Common myeloid progenitor, CD34-positive (primary cell): ENCODE measurements around the gene ZNF385A.

Experiments used
- CTCF ChIA-PET: fragments of 350-600 bp; sonication (Branson Sonifier 250); formaldehyde crosslinking; loops from one replicate; lab custom pipeline; 2021; ENCODE audit warnings: antibody characterized with exemption; lab: Charles Lee
- POLR2A ChIA-PET: fragments of 350-600 bp; sonication (Branson Sonifier 250); formaldehyde crosslinking; loops from one replicate; lab custom pipeline; 2021; ENCODE audit warnings: antibody characterized with exemption; lab: Charles Lee
- DNase-seq, 3 donors: peaks; one replicate each; pipeline versions ENCODE4 v3.0.0 to v3.0.0-alpha.2; 2013
- H3K27ac ChIP-seq, 2 experiments: 1 replicate in 1 of 2; 2 replicates in 1 of 2; pipeline ENCODE4 v1.7.0; 2013; ENCODE audit warnings: inconsistent platforms in 2 of 2, low read length in 2 of 2, mild to moderate bottlenecking in 2 of 2, low read depth in 1 of 2, moderate library complexity in 1 of 2; ENCODE audit not compliant: severe bottlenecking in 2 of 2, insufficient read depth in 1 of 2, poor library complexity in 1 of 2
- H3K27me3 ChIP-seq, 5 experiments: replicated peaks in 2 of 5; 1 replicate in 3 of 5; 2 replicates in 2 of 5; pipeline versions ENCODE4 v1.6.1 to v1.7.0; 2013; ENCODE audit warnings: low read length in 4 of 5, mild to moderate bottlenecking in 2 of 5, moderate library complexity in 2 of 5, inconsistent platforms in 1 of 5; ENCODE audit not compliant: insufficient read depth in 5 of 5, control insufficient read depth in 4 of 5
- H3K36me3 ChIP-seq, 4 experiments: 1 replicate in 2 of 4; 2 replicates in 2 of 4; pipeline versions ENCODE4 v1.6.1 to v1.7.0; 2013; ENCODE audit warnings: low read length in 3 of 4, control low read depth in 1 of 4, mild to moderate bottlenecking in 1 of 4; ENCODE audit not compliant: control insufficient read depth in 4 of 4, insufficient read depth in 4 of 4
- H3K4me1 ChIP-seq, 4 experiments: 1 replicate in 3 of 4; 2 replicates in 1 of 4; pipeline versions ENCODE4 v1.6.1 to v1.7.1; 2013; ENCODE audit warnings: low read length in 3 of 4, mild to moderate bottlenecking in 3 of 4, control low read depth in 1 of 4, inconsistent platforms in 1 of 4, moderate library complexity in 1 of 4; ENCODE audit not compliant: control insufficient read depth in 4 of 4, insufficient read depth in 4 of 4; ENCODE audit errors: control extremely low read depth in 1 of 4
- H3K4me3 ChIP-seq, 7 experiments: 1 replicate in 4 of 7; 2 replicates in 3 of 7; pipeline versions ENCODE4 v1.5.1 to v1.7.0; 2013; ENCODE audit warnings: mild to moderate bottlenecking in 7 of 7, low read length in 6 of 7, moderate library complexity in 6 of 7, inconsistent platforms in 2 of 7, low read depth in 2 of 7, control low read depth in 1 of 7; ENCODE audit not compliant: insufficient read depth in 4 of 7, control insufficient read depth in 1 of 7; ENCODE audit errors: extremely low read depth in 1 of 7
- H3K9me3 ChIP-seq, 5 experiments: 1 replicate in 4 of 5; 2 replicates in 1 of 5; pipeline versions ENCODE4 v1.6.1 to v1.7.1; 2013; ENCODE audit warnings: low read length in 4 of 5, mild to moderate bottlenecking in 2 of 5, inconsistent platforms in 1 of 5, low read depth in 1 of 5, moderate library complexity in 1 of 5; ENCODE audit not compliant: control insufficient read depth in 4 of 5, insufficient read depth in 2 of 5; ENCODE audit errors: control extremely low read depth in 1 of 5
- WGBS: methylation state at CpG from one replicate; pipeline ENCODE4 v1.1.5; 2013; ENCODE audit not compliant: insufficient coverage; 5-methylcytosine and 5-hydroxymethylcytosine counted together

Gene ZNF385A

GRCh38 chr12:54385251-54385914 lies 850 bp upstream of the ZNF385A start:
- H3K36me3 ChIP-seq = peaks cover 0 to 16% (median under 1%) of the 10 kb centered on the region in 4 experiments
- peaks cover 0 to 75% (median 40%) of the 10 kb centered on the region in 4 experiments for H3K4me1 ChIP-seq
- DNase-seq = no peak
- POLR2A ChIA-PET = interaction anchor here (0.6 kb wide), 1 partner anchor 120 kb away, joined by 3 read pairs; no protein-coding TSS in a partner anchor
- peak overlapping the region in 1 of 7 experiments; percentile 39 for H3K4me3 ChIP-seq
- CTCF ChIA-PET = interaction anchor here (0.6 to 4.5 kb wide), 13 partner anchors 8 to 171 kb away, joined by 3 to 27 read pairs (median 5); no protein-coding TSS in a partner anchor
- no peak overlapping the region for H3K27ac ChIP-seq
- H3K9me3 ChIP-seq = no peaks in the 10 kb centered on the region
- H3K27me3 ChIP-seq = no peaks in the 10 kb centered on the region
- WGBS = 88% methylated on average over 8 of the region's 10 CpGs

DNA sequence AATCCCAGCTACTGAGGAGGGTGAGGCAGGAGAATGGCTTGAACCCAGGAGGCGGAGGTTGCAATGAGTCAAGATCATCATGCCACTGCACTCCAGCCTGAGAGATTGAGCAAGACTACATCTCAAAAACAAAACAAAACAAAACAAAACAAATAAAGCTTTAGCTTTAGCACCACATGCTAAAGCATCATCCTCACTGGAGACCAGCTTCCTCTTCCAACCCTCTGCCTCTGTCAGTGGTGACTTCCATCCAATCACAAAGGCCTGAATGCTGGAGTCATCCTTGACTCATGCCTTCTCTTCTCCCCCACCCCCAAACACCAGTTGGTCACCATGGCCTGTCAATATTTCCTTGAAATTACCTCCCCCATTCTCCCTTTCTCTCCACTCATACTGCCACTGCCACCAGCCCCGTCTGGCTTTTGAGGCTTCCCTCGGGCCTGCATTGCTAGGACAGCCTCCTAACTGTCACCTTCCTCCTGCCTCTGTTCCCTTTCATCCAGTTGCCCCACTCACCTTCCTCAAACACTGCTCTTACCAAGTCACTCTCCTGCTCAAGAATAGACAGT lies 1.4 kb downstream of the ZNF385A start:
- Histone ChIP-seq H3K9me3 (no peaks in the 10 kb centered on the region), H3K27ac (no peak overlapping the region), H3K4me1 (peaks cover 0 to 57% (median 30%) of the 10 kb centered on the region in 4 experiments), H3K36me3 (peaks cover 0 to 25% (median 3%) of the 10 kb centered on the region in 4 experiments), H3K27me3 (no peaks in the 10 kb centered on the region), H3K4me3 (no peak overlapping the region)
- CTCF ChIA-PET = interaction anchor here (1.0 to 13.6 kb wide), 10 partner anchors 9 to 124 kb away, joined by 4 to 160 read pairs (median 20); partner anchors contain the start of gene COPZ1
- WGBS = 100% methylated on average over 2 of the region's 3 CpGs
- POLR2A ChIA-PET = no interaction called here
- DNase-seq = peak; percentile 45 to 84 (median 80)

- H3K4me1 ChIP-seq = peaks cover 0 to 38% (median 25%) of the 10 kb centered on the region in 4 experiments
- CTCF ChIA-PET = interaction anchor here (1.0 to 13.6 kb wide), 20 partner anchors 10 to 165 kb away, joined by 3 to 160 read pairs (median 7); no protein-coding TSS in a partner anchor
- POLR2A ChIA-PET = no interaction called here
- H3K36me3 ChIP-seq = peaks cover 2 to 43% (median 7%) of the 10 kb centered on the region in 4 experiments
- H3K4me3 ChIP-seq = no peak overlapping the region
- no peak for DNase-seq
- no peaks in the 10 kb centered on the region for H3K27me3 ChIP-seq
- WGBS = 100% methylated on average over 1 of the region's 4 CpGs
- no peaks in the 10 kb centered on the region for H3K9me3 ChIP-seq
- no peak overlapping the region for H3K27ac ChIP-seq
Measured at GRCh38 chr12:54381136-54381535, 3.4 kb downstream of the ZNF385A start.

- POLR2A ChIA-PET = interaction anchor here (1.1 kb wide), 1 partner anchor 61 kb away, joined by 3 read pairs; no protein-coding TSS in a partner anchor
- Histone ChIP-seq H3K4me3 (peak overlapping the region in 3 of 7 experiments; percentile 26 to 39 (median 34)), H3K4me1 (peaks cover 0 to 22% (median 17%) of the 10 kb centered on the region in 4 experiments), H3K9me3 (no peaks in the 10 kb centered on the region), H3K27me3 (no peaks in the 10 kb centered on the region), H3K27ac (no peak overlapping the region), H3K36me3 (peaks cover 2 to 57% (median 12%) of the 10 kb centered on the region in 4 experiments)
- CTCF ChIA-PET = interaction anchor here (0.7 to 13.6 kb wide), 50 partner anchors 8 to 168 kb away, joined by 3 to 160 read pairs (median 5); partner anchors contain the start of genes CBX5 and NFE2
- WGBS = 22% methylated on average over 12 of the region's 19 CpGs
- peak; percentile 83 to 89 (median 85) for DNase-seq
Measured at GRCh38 chr12:54379398-54380201, 4.9 kb downstream of the ZNF385A start.

GRCh38 chr12:54378796-54379397 lies 5.6 kb downstream of the ZNF385A start:
- Histone ChIP-seq H3K27me3 (no peaks in the 10 kb centered on the region), H3K27ac (no peak overlapping the region), H3K9me3 (no peaks in the 10 kb centered on the region), H3K36me3 (peaks cover 2 to 64% (median 15%) of the 10 kb centered on the region in 4 experiments), H3K4me1 (peaks cover 0 to 15% (median 10%) of the 10 kb centered on the region in 4 experiments), H3K4me3 (peak overlapping the region in 2 of 7 experiments; percentile 34 to 39)
- CTCF ChIA-PET = interaction anchor here (0.7 to 13.6 kb wide), 38 partner anchors 7 to 167 kb away, joined by 3 to 160 read pairs (median 5); partner anchors contain the start of genes CBX5 and NFE2
- POLR2A ChIA-PET = interaction anchor here (1.1 kb wide), 1 partner anchor 61 kb away, joined by 3 read pairs; no protein-coding TSS in a partner anchor
- WGBS = 66% methylated on average over 20 of the region's 49 CpGs
- DNase-seq = no peak

DNA sequence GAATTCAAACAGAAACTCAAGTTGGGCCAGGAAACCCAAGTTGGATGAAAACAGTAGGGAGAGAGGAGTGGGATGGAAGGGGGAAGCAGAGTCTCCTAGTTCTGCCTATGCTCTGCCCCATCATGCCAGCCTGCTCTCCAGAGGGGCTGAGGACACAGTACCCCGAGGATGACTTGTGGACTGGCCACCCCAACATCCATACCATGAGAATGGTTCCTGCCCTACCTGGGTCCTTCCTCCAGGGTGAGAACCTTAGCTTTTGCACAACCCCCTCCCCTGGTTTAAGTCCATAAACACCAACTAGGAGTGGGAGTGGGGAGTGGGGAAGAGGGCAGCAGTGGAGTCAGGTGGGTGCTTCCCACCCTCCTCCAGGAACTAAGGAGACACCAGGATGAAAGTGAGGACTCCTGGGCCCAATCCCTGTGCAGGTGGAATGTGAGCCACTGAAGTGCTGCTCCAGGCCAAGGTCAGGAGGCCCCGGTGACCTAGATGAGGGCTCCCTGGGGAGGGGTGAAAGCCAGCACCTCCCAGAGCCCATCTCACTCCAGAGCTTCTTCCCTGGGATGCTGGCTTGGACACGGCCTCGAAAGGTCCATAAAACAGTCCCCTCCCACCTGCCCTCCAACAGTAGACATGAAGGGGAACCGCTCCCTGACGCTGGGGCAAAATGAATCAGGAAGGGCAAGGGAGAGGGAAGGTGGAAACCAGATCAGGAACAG lies 6.6 kb downstream of the ZNF385A start:
- WGBS = 100% methylated on average over 2 of the region's 6 CpGs
- ChIA-PET POLR2A (no interaction called here), CTCF (interaction anchor here (1.5 to 13.6 kb wide), 15 partner anchors 6 to 153 kb away, joined by 3 to 160 read pairs (median 16); no protein-coding TSS in a partner anchor)
- Histone ChIP-seq H3K4me1 (peaks cover 0 to 7% (median 5%) of the 10 kb centered on the region in 4 experiments), H3K27me3 (no peaks in the 10 kb centered on the region), H3K36me3 (peaks cover 2 to 68% (median 19%) of the 10 kb centered on the region in 4 experiments), H3K27ac (no peak overlapping the region), H3K4me3 (no peak overlapping the region), H3K9me3 (no peaks in the 10 kb centered on the region)
- DNase-seq = no peak
